ENCODE measurements around the gene IGSF23. TPM values are rescaled to one million over a fixed set of nuclear protein-coding genes. Genes with fewer than 3 reads are reported as not detected.
A peak's percentile ranks its signal among the peaks of the same experiment; 100 is the strongest.

The IGSF23 gene
- total RNA-seq, 1 donor from 2014 or later, result not detected

DNA sequence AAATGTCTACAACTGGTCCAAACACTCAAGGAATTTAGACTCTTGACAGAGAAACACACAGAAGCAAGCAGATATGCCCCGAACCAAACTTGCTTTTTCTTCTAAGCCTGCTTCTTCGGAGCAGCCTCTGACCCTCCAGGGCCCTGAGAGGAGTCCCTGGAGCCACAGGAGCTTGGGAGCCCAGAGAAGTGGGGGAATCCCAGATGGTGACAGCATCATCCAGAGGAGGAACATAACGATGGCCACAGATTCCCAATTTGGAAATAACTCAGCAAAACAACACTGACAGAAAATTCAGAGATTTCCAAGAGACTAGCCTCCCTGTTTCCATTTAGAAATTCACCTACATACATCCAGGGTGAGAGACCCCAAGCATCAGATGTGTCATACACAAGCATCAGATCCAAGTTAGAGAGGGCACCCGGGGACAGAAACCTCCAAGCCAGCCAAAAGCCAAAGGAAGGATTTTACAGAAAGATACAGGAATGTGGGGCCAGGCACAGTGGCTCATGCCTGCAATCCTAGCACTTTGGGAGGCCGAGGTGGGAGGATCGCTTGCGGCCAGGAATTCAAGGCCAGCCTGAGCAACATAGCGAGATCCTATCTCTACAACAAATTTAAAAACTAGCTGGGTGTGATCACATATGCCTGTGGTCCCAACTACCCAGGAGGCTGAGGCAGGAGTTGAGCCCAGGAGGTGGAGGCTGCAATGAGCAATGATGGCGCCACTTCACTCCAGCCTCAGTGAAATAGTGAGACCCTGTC is 28.3 kb downstream of the IGSF23 start:
- H3K36me3 Mint-ChIP-seq (ENCODE audit: low read depth, unreplicated experiment), result no peaks in the 10 kb centered on the region
- H3K27me3 Mint-ChIP-seq (ENCODE audit: unreplicated experiment), result peaks cover 3% of the 10 kb centered on the region
- no peak for TF ChIP-seq CTCF (IDR thresholded peaks at IDR 0.05; ENCODE audit: unreplicated experiment)
- no peaks in the 10 kb centered on the region for H3K9me3 Mint-ChIP-seq (ENCODE audit: unreplicated experiment)
- no peaks in the 10 kb centered on the region for H3K4me1 Mint-ChIP-seq (ENCODE audit: unreplicated experiment)
- no peak overlapping the region for H3K4me3 Mint-ChIP-seq (ENCODE audit: unreplicated experiment)
- no peak overlapping the region for H3K27ac Mint-ChIP-seq (ENCODE audit: unreplicated experiment)
- DNase-seq (ENCODE audit: low spot score), result no peak

GRCh38 chr19:44642377-44642776 is 29.0 kb downstream of the IGSF23 start:
- H3K27ac Mint-ChIP-seq (ENCODE audit: unreplicated experiment), result no peak overlapping the region
- H3K27me3 Mint-ChIP-seq (ENCODE audit: unreplicated experiment), result peaks cover 5% of the 10 kb centered on the region
- TF ChIP-seq CTCF (IDR thresholded peaks at IDR 0.05; ENCODE audit: unreplicated experiment), result no peak
- no peak for DNase-seq (ENCODE audit: low spot score)
- H3K4me3 Mint-ChIP-seq (ENCODE audit: unreplicated experiment), result peak overlapping the region; percentile 65
- no peaks in the 10 kb centered on the region for H3K36me3 Mint-ChIP-seq (ENCODE audit: low read depth, unreplicated experiment)
- no peaks in the 10 kb centered on the region for H3K9me3 Mint-ChIP-seq (ENCODE audit: unreplicated experiment)
- H3K4me1 Mint-ChIP-seq (ENCODE audit: unreplicated experiment), result no peaks in the 10 kb centered on the region

DNA sequence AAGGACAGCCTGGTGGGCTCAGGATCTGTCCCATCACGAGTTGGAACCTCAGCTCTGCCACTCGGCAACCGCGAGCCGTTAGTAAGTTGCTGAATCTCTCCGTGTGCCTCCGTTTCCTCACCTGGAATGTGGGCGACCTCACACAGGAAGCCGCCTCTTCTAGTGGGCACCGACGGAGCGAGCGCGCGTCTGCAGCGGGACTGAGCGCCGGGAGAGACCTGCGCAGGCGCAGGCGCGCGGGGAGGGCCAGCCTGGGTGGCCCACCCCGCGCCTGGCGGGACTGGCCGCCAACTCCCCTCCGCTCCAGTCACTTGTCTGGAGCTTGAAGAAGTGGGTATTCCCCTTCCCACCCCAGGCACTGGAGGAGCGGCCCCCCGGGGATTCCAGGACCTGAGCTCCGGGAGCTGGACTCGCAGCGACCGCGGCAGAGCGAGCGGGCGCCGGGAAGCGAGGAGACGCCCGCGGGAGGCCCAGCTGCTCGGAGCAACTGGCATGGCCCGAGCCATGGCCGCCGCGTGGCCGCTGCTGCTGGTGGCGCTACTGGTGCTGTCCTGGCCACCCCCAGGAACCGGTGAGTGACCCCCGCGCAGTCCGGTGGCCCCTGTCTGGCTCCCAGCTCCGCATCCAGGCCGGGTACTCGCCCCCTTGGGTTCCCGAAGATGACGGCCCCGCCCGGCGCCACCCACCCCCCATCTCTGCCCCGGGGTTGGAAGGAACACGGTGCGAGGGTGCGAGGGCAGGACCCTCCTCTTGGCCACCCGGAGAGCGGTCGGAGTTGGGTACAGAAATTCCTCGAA is 30.4 kb downstream of the IGSF23 start, which contains the start of gene PVR:
Gene PVR, plus strand, starts transcription at position 306 of the 797 bp plus-strand sequence. Its CDS starts 187 bp downstream, at position 493.
- peak within 1 kb of the TSS; percentile 93 for H3K4me3 Mint-ChIP-seq (ENCODE audit: unreplicated experiment)
- DNase-seq (ENCODE audit: low spot score), result peak; percentile 59
- H3K4me1 Mint-ChIP-seq (ENCODE audit: unreplicated experiment), result no peaks in the 10 kb centered on the region
- peaks cover 3% of the 10 kb centered on the region for H3K36me3 Mint-ChIP-seq (ENCODE audit: low read depth, unreplicated experiment)
- H3K27me3 Mint-ChIP-seq (ENCODE audit: unreplicated experiment), result peaks cover 5% of the 10 kb centered on the region
- no peak for TF ChIP-seq CTCF (IDR thresholded peaks at IDR 0.05; ENCODE audit: unreplicated experiment)
- H3K9me3 Mint-ChIP-seq (ENCODE audit: unreplicated experiment), result no peaks in the 10 kb centered on the region
- no peak within 1 kb of the TSS for H3K27ac Mint-ChIP-seq (ENCODE audit: unreplicated experiment)

- H3K27me3 Mint-ChIP-seq (ENCODE audit: unreplicated experiment), result peaks cover 5% of the 10 kb centered on the region
- TF ChIP-seq CTCF (IDR thresholded peaks at IDR 0.05; ENCODE audit: unreplicated experiment), result no peak
- H3K4me1 Mint-ChIP-seq (ENCODE audit: unreplicated experiment), result no peaks in the 10 kb centered on the region
- peak overlapping the region; percentile 93 for H3K4me3 Mint-ChIP-seq (ENCODE audit: unreplicated experiment)
- H3K27ac Mint-ChIP-seq (ENCODE audit: unreplicated experiment), result no peak overlapping the region
- H3K36me3 Mint-ChIP-seq (ENCODE audit: low read depth, unreplicated experiment), result peaks cover 3% of the 10 kb centered on the region
- H3K9me3 Mint-ChIP-seq (ENCODE audit: unreplicated experiment), result no peaks in the 10 kb centered on the region
- peak; percentile 21 for DNase-seq (ENCODE audit: low spot score)
Observed at GRCh38 chr19:44644402-44645016, 31.1 kb downstream of the IGSF23 start.

All from endothelial cell (in vitro differentiated cells).